ENCODE data around the gene PACSIN2.

DNA sequence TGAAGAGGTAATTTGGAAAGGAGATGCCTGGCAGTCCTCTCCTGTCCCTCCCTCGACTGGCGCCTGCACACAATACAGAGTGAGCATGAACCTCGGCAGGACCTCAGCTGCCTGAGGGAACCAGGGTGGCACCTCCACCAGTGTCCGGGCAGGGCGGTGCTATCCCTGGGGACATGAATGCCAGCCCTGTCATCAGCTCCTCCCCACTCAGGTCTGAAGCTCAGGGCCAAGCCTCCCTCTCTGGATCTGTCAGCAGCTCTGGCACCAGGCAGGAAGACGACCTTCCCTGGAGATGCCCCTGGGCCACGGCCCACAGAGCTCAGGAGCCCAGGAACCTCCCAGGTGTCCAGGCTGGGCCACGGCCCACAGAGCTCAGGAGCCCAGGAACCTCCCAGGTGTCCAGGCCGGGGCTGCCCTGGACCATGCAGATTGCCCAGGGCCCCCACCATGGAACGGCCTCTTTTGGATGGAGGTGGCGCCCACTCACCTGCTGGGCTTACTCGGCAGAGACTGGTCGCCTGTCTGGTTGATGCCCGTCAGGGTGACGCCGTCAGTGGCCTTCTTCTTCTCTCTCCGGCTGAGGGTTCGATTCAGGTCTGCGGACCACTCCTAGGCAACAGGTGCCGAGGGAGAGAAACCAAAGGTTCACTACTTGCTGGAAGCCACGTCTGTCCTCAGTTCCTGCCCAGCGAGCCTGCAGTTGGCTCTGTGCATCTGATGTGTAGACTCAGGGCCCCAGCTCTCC, 136.2 kb downstream of the PACSIN2 start:
- TF ChIP-seq POLR2AphosphoS5 (IDR thresholded peaks at IDR 0.05), result no peak
- TF ChIP-seq POLR2A (IDR thresholded peaks at IDR 0.05), result no peak

Measured in sigmoid colon (tissue), 4 donors.